Right renal pelvis (tissue), 4 donors: ENCODE results near the gene KIRREL3. TPM values are rescaled to one million over a fixed set of nuclear protein-coding genes. Genes with fewer than 3 reads are reported as not detected.
A peak's percentile ranks its signal among the peaks of the same experiment; 100 is the strongest.

Experiments
- DNase-seq, 4 donors: peaks; one replicate each; pipeline ENCODE4 v3.0.0-alpha.2; 2013; ENCODE audit warnings: low read depth in 4 of 4, low spot score in 3 of 4, missing footprints in 1 of 4
- polyA plus RNA-seq, 4 donors: library from polyadenylated mRNA; unstranded; fragments of 120-200 nt; gene quantifications; one replicate each; pipeline ENCODE4 v1.2.1, GENCODE V29; 2013; ENCODE audit not compliant: insufficient read length in 4 of 4

The KIRREL3 gene
- polyA plus RNA-seq, 4 donors: 1.4 to 2.3 (median 1.8) TPM

DNA sequence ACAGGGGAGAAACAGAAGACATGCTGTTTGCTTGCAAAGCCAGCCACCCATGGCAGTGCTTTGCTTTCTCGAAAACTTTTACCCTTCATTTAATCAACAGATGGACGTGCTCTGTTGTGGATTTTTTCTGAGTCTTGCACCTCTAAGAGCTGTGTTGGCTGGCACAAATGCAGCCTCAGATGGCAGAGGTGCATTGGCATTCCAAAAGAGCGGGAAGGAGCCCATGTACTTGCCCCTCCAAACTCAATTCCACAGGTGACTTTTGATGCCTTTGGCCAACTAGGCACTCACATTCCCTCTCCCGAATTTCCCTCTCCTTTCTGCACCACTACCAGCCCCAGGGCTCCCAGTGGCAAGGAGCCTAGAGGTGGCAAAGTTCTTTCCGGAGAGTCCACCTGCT is 1.2 kb downstream of the KIRREL3 start:
- no peak for DNase-seq

DNA sequence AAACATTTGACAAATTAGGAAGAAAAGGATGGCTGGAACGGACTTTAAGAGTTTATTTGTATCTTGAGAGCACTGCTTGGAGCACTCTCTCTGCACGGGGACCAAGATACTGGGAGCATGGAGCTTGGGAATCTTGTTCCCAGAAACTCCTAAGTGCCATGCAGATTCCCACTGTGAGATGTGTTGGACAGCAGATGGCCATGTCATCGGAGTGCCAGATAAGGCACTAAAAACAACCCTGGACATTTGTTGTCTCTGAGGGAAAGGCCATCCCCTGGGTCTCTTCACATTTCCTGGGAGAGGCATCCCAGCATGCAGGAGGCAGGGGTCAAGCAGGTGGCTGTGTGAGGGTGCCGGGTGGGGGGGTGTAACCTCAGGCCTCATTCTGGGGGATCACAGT is 2.9 kb downstream of the KIRREL3 start:
- no peak for DNase-seq

GRCh38 chr11:126997196-126997595 is 3.4 kb downstream of the KIRREL3 start:
- DNase-seq: no peak

DNA sequence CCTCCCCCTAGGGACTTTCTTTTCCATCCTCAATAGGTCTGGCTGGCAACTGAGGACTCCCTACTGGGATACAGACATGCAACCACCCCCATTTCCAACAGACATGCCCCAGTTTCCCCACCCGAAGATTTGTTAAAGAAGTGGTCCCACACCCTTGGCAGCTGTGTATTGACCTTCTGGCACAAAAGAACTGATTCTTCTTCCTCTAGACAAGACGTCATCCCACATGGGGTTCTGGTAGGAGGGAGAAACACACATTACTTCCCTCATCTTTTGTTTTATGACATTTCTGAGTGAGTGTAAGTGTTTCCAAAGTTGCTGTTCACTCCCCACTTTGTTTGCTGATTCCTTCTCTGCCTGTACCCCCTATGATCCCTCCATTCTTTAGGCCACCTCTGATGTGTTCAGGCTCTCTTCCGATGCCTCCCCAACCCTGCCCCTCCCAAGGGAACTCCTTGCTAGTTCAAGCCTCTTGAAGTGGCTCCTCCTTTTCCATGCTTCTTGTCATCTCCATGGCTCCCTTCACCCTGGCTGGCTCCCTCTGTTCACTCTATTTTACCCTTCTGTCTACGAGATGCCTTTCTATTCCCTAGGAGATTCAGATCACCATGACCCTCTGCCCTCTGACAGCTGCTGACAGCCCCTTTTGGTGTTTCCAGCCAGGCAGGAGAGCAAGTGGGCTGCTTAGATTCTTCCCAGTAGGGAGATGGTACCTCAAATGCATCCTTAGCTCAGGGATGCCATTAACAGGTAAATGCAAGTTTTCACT is 4.3 kb downstream of the KIRREL3 start:
- DNase-seq: no peak

DNA sequence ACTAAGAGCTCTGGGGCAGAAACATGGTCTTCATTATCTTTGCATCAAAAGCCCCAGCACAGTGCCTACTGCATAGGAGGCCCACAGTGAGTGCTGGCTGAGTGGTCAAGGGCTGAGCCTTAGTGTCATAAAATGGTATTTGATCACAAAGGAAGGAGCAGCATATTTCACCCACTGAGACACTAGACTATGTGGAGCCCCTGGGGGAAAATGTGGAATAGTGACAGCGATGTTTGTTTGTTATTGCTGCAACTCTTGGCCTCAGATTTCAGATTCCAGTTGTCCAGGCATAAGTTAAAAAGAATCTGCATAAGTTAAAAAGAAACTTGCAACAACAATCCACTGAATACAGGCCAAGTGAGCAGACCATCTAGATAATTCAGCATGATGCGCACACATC is 7.0 kb downstream of the KIRREL3 start:
- DNase-seq: no peak

- DNase-seq: no peak
These were observed 7.8 kb downstream of the KIRREL3 start for GRCh38 chr11:126992804-126993111.

DNA sequence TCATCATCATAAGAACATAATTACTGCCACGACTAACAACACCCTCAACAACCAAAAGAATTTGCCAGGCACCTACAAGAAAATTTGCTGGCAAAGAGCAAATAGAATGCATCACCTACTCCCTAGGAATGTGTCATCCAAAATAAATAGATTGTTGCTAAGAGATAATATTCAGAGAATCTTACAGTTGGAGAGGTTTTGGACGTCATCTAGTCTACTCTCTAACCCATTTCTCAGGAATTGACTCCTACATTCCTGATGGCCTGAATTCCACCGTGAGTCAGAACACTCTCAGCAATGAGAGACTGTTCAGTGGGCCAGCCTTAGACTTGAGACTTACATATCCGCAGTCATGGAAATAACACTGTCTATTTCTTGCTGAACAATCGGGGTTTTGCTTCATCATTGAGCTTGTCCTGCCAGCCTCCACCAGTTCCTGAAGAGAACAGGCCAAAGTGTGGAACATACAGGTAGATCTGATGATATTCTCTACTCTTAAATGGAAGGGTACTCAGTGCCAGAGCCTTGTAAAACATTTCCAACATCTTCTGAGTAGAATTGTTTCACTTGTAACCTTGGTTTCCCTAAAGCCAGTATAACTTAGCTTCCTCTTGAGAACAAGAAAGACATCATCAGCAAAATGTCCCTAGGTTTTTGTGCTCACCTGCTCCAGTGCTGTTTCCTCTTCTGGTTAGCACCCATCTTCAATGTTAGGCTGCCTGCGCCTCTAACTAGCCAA is 8.3 kb downstream of the KIRREL3 start:
- no peak for DNase-seq

DNA sequence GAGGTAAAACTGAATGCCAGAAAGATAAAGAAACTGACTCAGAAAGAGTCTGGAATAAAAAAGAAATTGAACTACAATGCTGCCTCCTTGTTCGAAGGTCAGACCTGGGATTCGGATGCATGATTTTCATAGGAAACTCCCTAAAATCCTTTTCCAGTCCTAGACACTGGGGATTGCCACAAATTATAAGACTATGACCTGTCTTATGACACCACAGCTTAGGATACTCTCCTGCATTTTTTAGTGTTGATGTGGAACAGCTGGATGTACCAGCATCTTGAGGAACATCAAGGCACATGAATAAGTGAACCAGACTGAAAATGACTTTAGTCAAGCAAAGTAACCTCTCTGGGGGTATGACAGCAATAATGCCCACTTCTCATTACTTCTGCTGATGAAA is 9.0 kb downstream of the KIRREL3 start:
- DNase-seq: no peak

DNA sequence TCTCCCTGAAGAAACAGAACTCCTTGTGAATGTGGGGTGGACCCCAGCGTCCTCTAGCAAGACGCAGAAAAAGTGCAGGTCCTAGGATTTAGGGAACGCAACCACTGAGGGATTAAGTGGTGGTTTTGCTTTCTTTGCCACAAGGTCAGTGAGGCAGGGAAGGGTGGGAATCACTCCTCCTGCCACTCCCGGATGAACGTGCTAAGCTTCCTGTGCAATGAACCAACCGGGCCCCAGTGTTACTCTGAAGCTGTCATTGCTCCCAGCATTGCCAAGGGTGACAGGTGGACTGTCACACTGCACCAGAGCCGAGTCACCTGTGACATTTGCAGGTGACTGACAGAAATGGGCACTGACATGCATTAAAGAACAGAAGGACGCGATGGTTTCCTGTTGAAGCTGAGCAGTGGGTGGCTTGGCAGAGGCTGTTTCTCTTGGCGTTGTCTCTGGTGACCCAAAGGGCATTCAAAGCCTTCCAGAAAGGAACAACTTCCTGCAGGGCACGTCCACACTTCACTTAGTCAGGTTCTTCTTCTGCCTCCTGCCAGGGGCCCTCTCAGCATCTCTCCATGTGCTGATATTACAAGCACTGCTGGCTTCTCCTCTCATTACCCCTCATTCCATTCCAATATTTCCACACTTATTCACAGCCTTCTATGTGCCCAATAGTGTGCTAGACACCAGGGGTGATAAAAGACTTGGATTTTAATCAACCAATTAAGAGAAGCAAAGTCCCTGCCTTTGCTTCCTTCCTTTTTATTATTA is 9.7 kb downstream of the KIRREL3 start:
- no peak for DNase-seq

GRCh38 chr11:126989942-126990715 is 10.4 kb downstream of the KIRREL3 start:
- peak; percentile 47 to 63 (median 56) for DNase-seq

GRCh38 chr11:126988655-126989054 is 11.9 kb downstream of the KIRREL3 start:
- no peak for DNase-seq

DNA sequence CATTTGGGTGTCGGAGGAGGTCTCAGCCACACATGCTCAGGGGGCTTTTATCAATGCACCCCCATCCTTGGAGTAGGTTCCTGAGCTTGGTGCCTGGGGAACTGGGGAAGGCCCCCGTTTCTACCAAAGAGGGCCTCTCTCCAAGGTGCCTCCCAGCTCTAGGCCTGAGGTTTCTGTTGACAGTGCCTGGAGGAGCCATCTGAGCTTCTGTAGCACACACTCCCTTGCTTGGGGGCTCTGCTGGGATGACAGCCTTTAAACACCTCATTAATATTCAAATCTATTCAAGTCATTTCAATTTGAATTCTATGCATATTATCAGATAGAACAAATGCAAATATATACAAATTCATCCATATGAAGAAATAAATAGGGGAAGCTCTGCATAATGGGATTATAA is 18.9 kb downstream of the KIRREL3 start:
- DNase-seq: no peak

- DNase-seq: no peak
These were observed 21.7 kb downstream of the KIRREL3 start for GRCh38 chr11:126978911-126979310.

GRCh38 chr11:126978165-126978564 is 22.4 kb downstream of the KIRREL3 start:
- no peak for DNase-seq

GRCh38 chr11:126973051-126973450 is 27.5 kb downstream of the KIRREL3 start:
- DNase-seq: no peak

GRCh38 chr11:126971305-126971704 is 29.3 kb downstream of the KIRREL3 start:
- no peak for DNase-seq

DNA sequence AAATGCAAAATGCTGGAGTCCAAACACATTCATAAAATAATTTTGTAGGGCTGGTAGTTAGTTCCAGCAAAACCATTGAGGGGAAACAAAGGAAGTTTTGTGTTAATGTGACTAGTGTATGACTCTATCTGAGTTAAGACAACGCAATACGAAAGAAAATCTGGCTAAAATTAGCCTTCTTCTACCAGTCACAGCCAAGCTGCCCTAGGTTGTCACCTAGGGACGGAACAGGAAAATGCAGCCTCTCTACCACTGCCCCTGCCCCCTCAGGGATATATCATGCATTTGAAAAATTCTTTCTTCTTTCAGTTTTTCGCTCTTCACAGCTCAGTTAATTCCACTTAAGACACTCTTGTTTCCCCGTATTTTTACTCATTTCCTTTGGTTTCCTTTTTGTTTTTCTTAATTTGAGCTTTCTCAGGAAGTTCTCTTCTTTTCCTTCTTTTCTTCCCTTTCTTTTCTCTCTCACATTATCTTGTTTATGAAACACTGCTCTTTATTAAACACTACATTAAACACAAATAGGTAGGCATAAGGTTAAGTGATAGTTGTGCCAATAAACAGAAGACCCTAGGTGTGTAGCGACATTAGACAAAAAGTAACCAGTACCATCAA is 30.6 kb downstream of the KIRREL3 start:
- no peak for DNase-seq

GRCh38 chr11:126968915-126969314 is 31.7 kb downstream of the KIRREL3 start:
- DNase-seq: no peak

DNA sequence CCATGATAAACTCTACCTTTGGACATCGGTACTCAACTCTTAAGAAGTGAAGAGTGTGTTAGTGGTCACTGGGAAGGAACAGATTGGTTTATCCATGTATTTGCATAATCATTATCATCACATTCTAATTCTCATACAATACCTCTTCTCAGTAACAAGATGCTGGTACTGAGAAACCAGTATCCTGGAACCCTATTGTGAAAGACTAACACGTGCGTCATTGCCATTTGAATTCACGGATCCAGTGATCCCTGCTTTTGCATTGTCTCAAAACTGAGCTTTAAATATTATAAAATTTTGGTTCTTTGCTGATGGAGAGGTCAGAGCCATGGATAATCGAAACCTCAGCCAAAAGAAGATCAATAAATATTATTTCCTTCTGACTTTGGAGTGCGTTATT is 35.2 kb downstream of the KIRREL3 start:
- no peak for DNase-seq

- no peak for DNase-seq
These were observed 36.8 kb downstream of the KIRREL3 start for GRCh38 chr11:126963603-126964363.
